Nephron progenitor cell (in vitro differentiated cells): ENCODE measurements around the gene RASIP1.
"Not testable (repeated sequence)": the region's sequence is repeated elsewhere in the genome, so short reads cannot be mapped to it uniquely, and the experiment has no call there.

Experiments used
- DNase-seq: peaks from one replicate; pipeline ENCODE4 v3.0.0; 2021
- H3K27ac Mint-ChIP-seq: 2 replicates; pipeline ENCODE4 v1.8.0; 2021; ENCODE audit warnings: mild to moderate bottlenecking, moderate library complexity, mixed read lengths
- H3K27me3 Mint-ChIP-seq: 2 replicates; pipeline ENCODE4 v1.8.0; 2021; ENCODE audit warnings: mild to moderate bottlenecking, low read depth, mixed read lengths; ENCODE audit not compliant: poor library complexity
- H3K36me3 Mint-ChIP-seq: 2 replicates; pipeline ENCODE4 v1.8.0; 2021; ENCODE audit warnings: low read depth, mixed read lengths
- H3K4me1 Mint-ChIP-seq: 2 replicates; pipeline ENCODE4 v1.8.0; 2021; ENCODE audit warnings: mixed read lengths
- H3K4me3 Mint-ChIP-seq: 2 replicates; pipeline ENCODE4 v1.8.0; 2021; ENCODE audit warnings: mild to moderate bottlenecking, moderate library complexity, mixed read lengths
- H3K9me3 Mint-ChIP-seq: 2 replicates; pipeline ENCODE4 v1.8.0; 2021; ENCODE audit warnings: mild to moderate bottlenecking, moderate library complexity, mixed read lengths
- CTCF ChIP-seq: fragments of 200-600 bp; sonication (generic); IDR thresholded peaks from 2 replicates; pipeline ENCODE4 v1.5.0; 2021; ENCODE audit warnings: antibody characterized with exemption

The RASIP1 gene

GRCh38 chr19:48720251-48720612, 20.2 kb downstream of the RASIP1 start:
- TF ChIP-seq CTCF = no peak
- Mint-ChIP-seq H3K27ac (peak overlapping the region; percentile 99), H3K36me3 (peaks cover 4% of the 10 kb centered on the region), H3K4me3 (peak overlapping the region; percentile 99), H3K27me3 (peaks cover 3% of the 10 kb centered on the region), H3K9me3 (no peaks in the 10 kb centered on the region), H3K4me1 (peaks cover 60% of the 10 kb centered on the region)
- DNase-seq = no peak

GRCh38 chr19:48719263-48720171, 20.9 kb downstream of the RASIP1 start, which contains the start of gene MAMSTR:
MAMSTR (minus strand) TSS chr19:48719725; CDS start chr19:48719031, 694 bp downstream.
- Mint-ChIP-seq H3K36me3 (no peaks in the 10 kb centered on the region), H3K9me3 (no peaks in the 10 kb centered on the region), H3K4me1 (peaks cover 60% of the 10 kb centered on the region), H3K4me3 (peak within 1 kb of the TSS; percentile 99), H3K27ac (peak within 1 kb of the TSS; percentile 99), H3K27me3 (peaks cover 6% of the 10 kb centered on the region)
- DNase-seq = no peak
- no peak for TF ChIP-seq CTCF

GRCh38 chr19:48718711-48719231, 21.6 kb downstream of the RASIP1 start:
- Mint-ChIP-seq H3K9me3 (no peaks in the 10 kb centered on the region), H3K27ac (peak overlapping the region; percentile 63), H3K4me1 (peaks cover 63% of the 10 kb centered on the region), H3K27me3 (peaks cover 6% of the 10 kb centered on the region), H3K4me3 (peak overlapping the region; percentile 68), H3K36me3 (no peaks in the 10 kb centered on the region)
- no peak for TF ChIP-seq CTCF
- DNase-seq = no peak

GRCh38 chr19:48718106-48718505, 22.3 kb downstream of the RASIP1 start:
- not testable (repeated sequence) for H3K9me3 Mint-ChIP-seq, H3K27me3 Mint-ChIP-seq, H3K27ac Mint-ChIP-seq, H3K36me3 Mint-ChIP-seq, DNase-seq
- Mint-ChIP-seq H3K4me3 (peak overlapping the region; percentile 8), H3K4me1 (peaks cover 70% of the 10 kb centered on the region)

- peak overlapping the region; percentile 62 for H3K27ac Mint-ChIP-seq
- peaks cover 9% of the 10 kb centered on the region for H3K9me3 Mint-ChIP-seq
- peak overlapping the region; percentile 61 for H3K4me3 Mint-ChIP-seq
- no peaks in the 10 kb centered on the region for H3K36me3 Mint-ChIP-seq
- peak; percentile 63 for DNase-seq
- peaks cover 77% of the 10 kb centered on the region for H3K4me1 Mint-ChIP-seq
- no peak for TF ChIP-seq CTCF
- H3K27me3 Mint-ChIP-seq = peaks cover 10% of the 10 kb centered on the region
Observed at GRCh38 chr19:48716562-48717291, 23.7 kb downstream of the RASIP1 start.

GRCh38 chr19:48715681-48716171, 24.7 kb downstream of the RASIP1 start:
- H3K4me3 Mint-ChIP-seq = peak overlapping the region; percentile 87
- no peak for TF ChIP-seq CTCF
- peaks cover 15% of the 10 kb centered on the region for H3K9me3 Mint-ChIP-seq
- H3K27ac Mint-ChIP-seq = peak overlapping the region; percentile 22
- peaks cover 71% of the 10 kb centered on the region for H3K4me1 Mint-ChIP-seq
- no peak for DNase-seq
- H3K27me3 Mint-ChIP-seq = peaks cover 10% of the 10 kb centered on the region
- peaks cover 9% of the 10 kb centered on the region for H3K36me3 Mint-ChIP-seq
